ENCODE results near the gene CDH4. TPM values are rescaled to one million over a fixed set of nuclear protein-coding genes. Genes with fewer than 3 reads are reported as not detected.

CDH4 gene
- total and polyA plus RNA-seq, 9 donors = 0.12 to 4.4 (median 0.36) TPM

GRCh38 chr20:61380545-61380915 is 128.5 kb downstream of the CDH4 start:
- WGBS, 3 donors = 61 to 81% (median 78%) methylated on average over 7 of the region's 7 CpGs
- no peaks in the 10 kb centered on the region for H3K9me3 ChIP-seq
- H3K27ac ChIP-seq = no peak overlapping the region
- H3K4me1 ChIP-seq (ENCODE audit: insufficient read depth) = no peaks in the 10 kb centered on the region
- no peaks in the 10 kb centered on the region for H3K27me3 ChIP-seq
- no peak for DNase-seq
- H3K4me3 ChIP-seq = no peak overlapping the region
- no peaks in the 10 kb centered on the region for H3K36me3 ChIP-seq
- intact Hi-C loops (cut with DNase I) = no loop called here
- TF ChIP-seq CTCF (IDR thresholded peaks at IDR 0.05) (no peak), POLR2A (IDR thresholded peaks at IDR 0.05) (no peak), EP300 (IDR thresholded peaks at IDR 0.05) (no peak)

- 83 to 88% (median 83%) methylated on average over 3 of the region's 3 CpGs for WGBS, 3 donors
- Histone ChIP-seq H3K27ac (no peak overlapping the region), H3K36me3 (no peaks in the 10 kb centered on the region), H3K27me3 (no peaks in the 10 kb centered on the region), H3K9me3 (peaks cover 0 to 4% of the 10 kb centered on the region in 2 donors), H3K4me1 (ENCODE audit: insufficient read depth) (no peaks in the 10 kb centered on the region), H3K4me3 (no peak overlapping the region)
- intact Hi-C loops (cut with DNase I) = no loop called here
- no peak for DNase-seq
- TF ChIP-seq CTCF (IDR thresholded peaks at IDR 0.05) (no peak), POLR2A (IDR thresholded peaks at IDR 0.05) (no peak), EP300 (IDR thresholded peaks at IDR 0.05) (no peak)
These were observed 130.1 kb downstream of the CDH4 start for GRCh38 chr20:61382194-61382593.

- Histone ChIP-seq H3K27me3 (no peaks in the 10 kb centered on the region), H3K27ac (no peak overlapping the region), H3K36me3 (no peaks in the 10 kb centered on the region), H3K9me3 (peaks cover 0 to 4% of the 10 kb centered on the region in 2 donors), H3K4me3 (no peak overlapping the region), H3K4me1 (ENCODE audit: insufficient read depth) (no peaks in the 10 kb centered on the region)
- intact Hi-C loops (cut with DNase I) = no loop called here
- TF ChIP-seq EP300 (IDR thresholded peaks at IDR 0.05) (no peak), POLR2A (IDR thresholded peaks at IDR 0.05) (no peak), CTCF (IDR thresholded peaks at IDR 0.05) (no peak)
- 79 to 90% (median 87%) methylated on average over 11 of the region's 11 CpGs for WGBS, 3 donors
- DNase-seq = no peak
These were observed 133.2 kb downstream of the CDH4 start for GRCh38 chr20:61385296-61385695.

GRCh38 chr20:61385731-61386130 is 133.7 kb downstream of the CDH4 start:
- H3K4me3 ChIP-seq = no peak overlapping the region
- H3K9me3 ChIP-seq = peaks cover 0 to 4% of the 10 kb centered on the region in 2 donors
- TF ChIP-seq POLR2A (IDR thresholded peaks at IDR 0.05) (no peak), CTCF (IDR thresholded peaks at IDR 0.05) (no peak), EP300 (IDR thresholded peaks at IDR 0.05) (no peak)
- intact Hi-C loops (cut with DNase I) = no loop called here
- no peak for DNase-seq
- no peaks in the 10 kb centered on the region for H3K4me1 ChIP-seq (ENCODE audit: insufficient read depth)
- H3K27ac ChIP-seq = no peak overlapping the region
- no peaks in the 10 kb centered on the region for H3K27me3 ChIP-seq
- H3K36me3 ChIP-seq = no peaks in the 10 kb centered on the region
- WGBS, 3 donors = 63 to 80% (median 66%) methylated on average over 10 of the region's 10 CpGs

Measured in ovary (tissue), 9 donors.